T-helper 2 cell treated with Interferon-gamma antibody and Interleukin-4, amounts not matched to agents 100 ng/mL and 5 ng/mL, for 36 hours (primary cell): ENCODE data around the gene NAIP. TPM values are rescaled to one million over a fixed set of nuclear protein-coding genes. Genes with fewer than 3 reads are reported as not detected.
"Not testable (repeated sequence)": the region's sequence is repeated elsewhere in the genome, so short reads cannot be mapped to it uniquely, and the experiment has no call there.

Experiments used
- intact Hi-C: fragments of 100-400 bp; cut with micrococcal nuclease; formaldehyde crosslinking; loops from one replicate; pipeline ENCODE4 v1.15.1; 2023
- total RNA-seq: library from RNA; stranded (reverse); gene quantifications from 2 replicates; pipeline ENCODE4 v1.2.3, GENCODE V29; 2022

The NAIP gene, protein sequence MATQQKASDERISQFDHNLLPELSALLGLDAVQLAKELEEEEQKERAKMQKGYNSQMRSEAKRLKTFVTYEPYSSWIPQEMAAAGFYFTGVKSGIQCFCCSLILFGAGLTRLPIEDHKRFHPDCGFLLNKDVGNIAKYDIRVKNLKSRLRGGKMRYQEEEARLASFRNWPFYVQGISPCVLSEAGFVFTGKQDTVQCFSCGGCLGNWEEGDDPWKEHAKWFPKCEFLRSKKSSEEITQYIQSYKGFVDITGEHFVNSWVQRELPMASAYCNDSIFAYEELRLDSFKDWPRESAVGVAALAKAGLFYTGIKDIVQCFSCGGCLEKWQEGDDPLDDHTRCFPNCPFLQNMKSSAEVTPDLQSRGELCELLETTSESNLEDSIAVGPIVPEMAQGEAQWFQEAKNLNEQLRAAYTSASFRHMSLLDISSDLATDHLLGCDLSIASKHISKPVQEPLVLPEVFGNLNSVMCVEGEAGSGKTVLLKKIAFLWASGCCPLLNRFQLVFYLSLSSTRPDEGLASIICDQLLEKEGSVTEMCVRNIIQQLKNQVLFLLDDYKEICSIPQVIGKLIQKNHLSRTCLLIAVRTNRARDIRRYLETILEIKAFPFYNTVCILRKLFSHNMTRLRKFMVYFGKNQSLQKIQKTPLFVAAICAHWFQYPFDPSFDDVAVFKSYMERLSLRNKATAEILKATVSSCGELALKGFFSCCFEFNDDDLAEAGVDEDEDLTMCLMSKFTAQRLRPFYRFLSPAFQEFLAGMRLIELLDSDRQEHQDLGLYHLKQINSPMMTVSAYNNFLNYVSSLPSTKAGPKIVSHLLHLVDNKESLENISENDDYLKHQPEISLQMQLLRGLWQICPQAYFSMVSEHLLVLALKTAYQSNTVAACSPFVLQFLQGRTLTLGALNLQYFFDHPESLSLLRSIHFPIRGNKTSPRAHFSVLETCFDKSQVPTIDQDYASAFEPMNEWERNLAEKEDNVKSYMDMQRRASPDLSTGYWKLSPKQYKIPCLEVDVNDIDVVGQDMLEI (N-terminal part only)
- 13.1 and 14.0 TPM in 2 replicates for total RNA-seq

- intact Hi-C loops = not testable (repeated sequence)
Observed at GRCh38 chr5:71025289-71025953, at the start of gene NAIP. TSS of gene NAIP (minus strand) at chr5:71025339. CDS start at chr5:71012915, 12,424 bp downstream.

DNA sequence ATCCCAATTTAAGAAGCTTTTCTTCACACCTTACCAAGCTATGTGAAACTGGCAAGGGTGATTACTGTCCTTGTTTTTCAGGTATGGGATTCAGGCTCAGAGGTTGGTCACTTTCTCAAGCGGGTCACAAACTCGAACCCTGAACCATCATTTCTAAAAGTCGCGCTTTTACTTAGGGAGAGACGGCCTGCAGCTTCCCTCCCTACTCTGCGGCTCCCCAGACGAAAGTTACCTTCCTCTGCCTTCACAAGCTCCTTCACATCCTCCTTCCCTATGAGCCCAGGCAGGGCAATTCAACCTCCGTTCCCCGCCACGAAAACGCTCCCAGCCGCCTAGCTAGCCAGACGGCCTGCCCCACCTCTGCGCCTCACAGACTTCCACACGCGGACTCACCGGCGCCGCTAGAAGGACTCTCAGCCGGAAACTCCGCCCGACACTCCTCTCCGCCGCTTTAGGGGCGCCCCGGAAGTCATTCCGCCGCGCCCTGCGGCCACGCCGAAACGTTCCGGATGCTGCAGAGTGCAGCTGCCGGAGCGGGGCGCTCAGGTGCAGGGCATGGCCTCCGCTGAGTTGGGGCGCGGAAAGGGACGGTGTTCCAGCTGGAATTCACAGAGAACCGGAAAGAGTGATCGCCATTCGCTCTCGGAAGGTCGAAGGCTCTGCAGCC, 42.3 kb upstream of the NAIP start, which contains the start of gene GTF2H2:
TSS of gene GTF2H2 (minus strand) at position 415 of the 667 bp plus-strand sequence. CDS start 4,913 bp downstream, outside the sequence.
- intact Hi-C loops = not testable (repeated sequence)

DNA sequence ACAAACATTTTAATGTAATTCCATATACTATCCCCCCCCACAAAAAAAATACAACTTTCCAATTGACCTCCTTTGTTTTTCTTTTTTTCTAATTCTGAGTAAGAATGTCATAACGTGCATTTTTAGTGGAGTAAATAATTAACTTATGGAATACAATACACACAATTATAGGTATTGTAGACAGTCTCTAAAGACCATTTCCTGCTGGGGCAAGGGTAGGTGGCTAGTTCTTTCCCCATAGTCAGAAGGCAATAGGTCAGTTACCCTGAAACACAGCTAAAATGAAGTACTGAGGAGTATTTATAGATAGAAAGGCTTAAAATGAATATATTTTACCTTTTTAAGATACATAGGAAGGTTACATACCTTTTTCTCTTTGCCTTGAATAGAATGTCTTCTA, 36.2 kb upstream of the NAIP start:
- intact Hi-C loops = not testable (repeated sequence)

- intact Hi-C loops = not testable (repeated sequence)
Observed at GRCh38 chr5:71059426-71059825, 34.3 kb upstream of the NAIP start.

GRCh38 chr5:71044808-71045207, 19.7 kb upstream of the NAIP start:
- intact Hi-C loops = not testable (repeated sequence)

GRCh38 chr5:71044128-71044527, 19.0 kb upstream of the NAIP start:
- intact Hi-C loops = not testable (repeated sequence)

DNA sequence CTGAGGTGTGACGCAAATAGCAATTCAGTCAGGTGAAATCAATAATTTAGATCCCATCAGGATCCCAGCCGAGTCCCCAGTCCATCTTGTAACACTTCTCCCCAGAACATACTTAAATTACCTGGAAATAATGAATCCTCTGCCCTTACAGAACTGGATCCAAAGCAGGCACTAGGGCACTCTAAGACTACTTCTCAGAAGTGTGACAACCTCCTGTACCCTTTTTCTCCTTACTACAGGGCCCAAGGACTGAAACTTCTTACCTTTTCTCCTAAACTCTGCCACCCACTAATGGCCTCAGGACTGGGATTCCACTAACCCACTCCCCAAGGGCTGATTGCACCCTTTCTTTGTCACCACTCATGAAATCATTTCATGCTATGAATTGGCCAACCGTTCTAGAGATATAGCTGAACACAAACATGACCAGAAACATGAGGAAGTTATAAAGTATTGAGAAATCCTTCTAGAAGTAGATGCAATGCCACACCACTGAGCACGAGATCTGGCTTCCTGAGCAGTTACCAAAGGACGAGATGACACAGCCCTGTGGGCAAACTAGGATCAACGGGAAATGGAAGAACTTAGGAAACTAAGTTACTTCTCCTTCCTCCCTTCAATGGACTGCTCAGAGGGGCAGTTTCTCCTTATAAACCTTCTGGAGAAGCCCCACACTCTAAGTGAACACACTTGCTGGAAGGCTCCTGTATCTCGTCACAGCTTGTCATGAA, 6.1 kb upstream of the NAIP start:
- intact Hi-C loops = not testable (repeated sequence)

- intact Hi-C loops = not testable (repeated sequence)
Observed at GRCh38 chr5:71020643-71021042, 4.5 kb downstream of the NAIP start.

DNA sequence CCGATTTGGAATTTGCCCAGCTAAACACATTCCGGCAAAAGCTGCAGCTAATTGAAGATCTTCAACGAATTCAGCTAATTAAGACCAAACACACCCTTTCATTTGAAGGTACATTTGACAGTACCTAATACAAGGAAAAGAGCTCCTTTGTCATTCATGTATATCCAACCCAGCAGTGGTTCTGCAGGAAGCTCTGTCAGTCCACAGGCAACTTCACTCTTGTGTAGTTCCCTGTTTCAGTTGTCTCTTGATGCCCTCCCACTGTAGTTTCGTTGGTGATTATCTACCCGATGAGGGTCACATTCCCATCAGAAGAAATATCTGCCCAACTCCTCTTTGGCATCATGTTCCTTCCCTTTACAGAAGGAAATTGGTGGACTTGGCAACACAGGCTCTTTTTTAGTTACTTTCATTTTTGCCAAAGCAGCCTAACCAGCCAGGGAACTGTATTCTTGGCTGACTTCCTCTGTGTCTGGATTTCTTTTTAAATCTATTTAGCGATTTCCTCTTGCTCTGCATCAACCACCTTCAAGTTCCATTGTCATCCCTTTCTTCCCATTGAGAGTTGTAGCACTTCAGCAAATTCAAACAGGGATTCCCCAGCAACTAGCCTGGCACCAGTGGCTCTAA, 6.6 kb downstream of the NAIP start:
- intact Hi-C loops = not testable (repeated sequence)

DNA sequence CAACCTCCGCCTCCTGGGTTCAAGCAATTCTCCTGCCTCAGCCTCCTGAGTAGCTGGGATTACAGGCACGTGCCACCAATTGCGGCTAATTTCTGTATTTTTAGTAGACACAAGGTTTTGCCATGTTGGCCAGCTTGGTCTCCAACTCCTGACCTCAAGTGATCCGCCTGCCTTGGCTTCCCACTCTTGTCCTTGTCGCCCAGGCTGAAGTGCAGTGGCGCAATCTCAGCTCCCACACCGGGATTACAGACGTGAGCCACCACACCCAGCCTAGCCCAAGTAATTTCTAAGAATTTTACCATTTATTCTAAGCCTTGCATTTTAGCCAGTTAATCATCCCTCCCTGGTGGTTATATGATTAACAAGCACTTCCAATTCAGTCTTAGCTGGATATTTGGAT, 11.0 kb downstream of the NAIP start:
- intact Hi-C loops = no loop called here

DNA sequence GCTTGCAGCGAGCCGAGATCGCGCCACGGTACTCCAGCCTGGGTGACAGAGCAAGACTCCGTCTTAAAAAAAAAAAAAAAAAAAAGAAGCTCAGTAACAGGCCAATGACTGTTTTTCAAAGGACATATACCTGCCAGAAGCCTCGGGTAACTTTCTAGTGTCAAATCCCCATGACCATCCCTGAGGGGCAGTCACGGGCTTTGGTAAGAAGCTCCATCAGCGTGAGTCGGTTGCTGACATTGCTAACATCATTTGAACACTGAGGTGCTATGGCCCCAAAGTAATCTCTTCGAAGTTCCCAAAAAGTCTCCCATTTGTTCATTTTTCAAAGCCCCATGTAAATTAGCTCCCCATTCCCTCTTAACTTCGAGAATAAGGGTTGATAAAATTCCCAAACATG, 11.6 kb downstream of the NAIP start:
- intact Hi-C loops = no loop called here

- intact Hi-C loops = no loop called here
Observed at GRCh38 chr5:71011194-71011792, 13.8 kb downstream of the NAIP start.

GRCh38 chr5:71006983-71007382, 18.2 kb downstream of the NAIP start:
- intact Hi-C loops = not testable (repeated sequence)

- intact Hi-C loops = not testable (repeated sequence)
Observed at GRCh38 chr5:70984882-70985281, 40.3 kb downstream of the NAIP start.

GRCh38 chr5:70967220-70967619, 57.9 kb downstream of the NAIP start:
- intact Hi-C loops = not testable (repeated sequence)

DNA sequence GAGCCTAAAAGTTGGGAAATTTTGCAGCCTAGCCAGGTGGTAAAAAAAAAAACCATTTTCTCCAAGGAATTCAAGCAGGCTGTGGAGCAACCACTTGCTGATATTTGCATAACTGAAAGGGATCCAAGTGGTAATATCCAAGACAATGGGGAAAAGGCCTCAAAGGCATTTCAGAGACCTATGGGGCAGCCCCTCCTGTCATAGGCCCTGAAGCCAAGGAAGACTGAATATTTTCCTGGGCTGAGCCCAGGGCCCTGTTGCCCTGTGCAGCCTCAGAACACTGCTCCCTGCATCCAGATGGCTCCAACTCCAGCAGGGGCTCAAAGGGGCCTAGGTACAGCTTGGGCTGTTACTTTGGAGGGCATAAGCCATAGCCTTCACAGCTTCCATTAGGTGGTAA, 60.6 kb downstream of the NAIP start:
- intact Hi-C loops = not testable (repeated sequence)

- intact Hi-C loops = not testable (repeated sequence)
Observed at GRCh38 chr5:70953068-70953467, 72.1 kb downstream of the NAIP start.

- intact Hi-C loops = not testable (repeated sequence)
Observed at GRCh38 chr5:70932560-70932959, 92.6 kb downstream of the NAIP start.
